ENCODE measurements around the gene HNF4A.

The HNF4A gene

DNA sequence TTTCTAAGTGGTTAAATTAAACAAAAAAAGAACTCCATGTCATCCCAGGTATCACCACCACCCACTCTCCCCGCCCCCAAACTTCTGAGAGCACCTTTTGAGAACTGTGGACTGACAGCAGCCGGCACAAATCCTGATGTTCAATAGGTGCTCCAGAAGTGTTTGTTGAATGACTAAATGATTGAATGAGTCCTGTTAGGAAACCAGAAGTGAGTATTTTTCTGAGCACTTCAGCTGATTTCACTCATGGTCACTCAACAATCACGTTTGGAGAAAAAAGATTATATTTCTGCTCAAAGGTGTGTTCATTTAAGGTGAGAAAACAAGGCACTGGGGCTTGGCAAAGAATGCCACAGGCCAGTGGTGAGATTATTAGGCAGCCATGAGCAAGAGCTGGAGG, 6.2 kb upstream of the HNF4A start:
- TF ChIP-seq, protein P1, sequence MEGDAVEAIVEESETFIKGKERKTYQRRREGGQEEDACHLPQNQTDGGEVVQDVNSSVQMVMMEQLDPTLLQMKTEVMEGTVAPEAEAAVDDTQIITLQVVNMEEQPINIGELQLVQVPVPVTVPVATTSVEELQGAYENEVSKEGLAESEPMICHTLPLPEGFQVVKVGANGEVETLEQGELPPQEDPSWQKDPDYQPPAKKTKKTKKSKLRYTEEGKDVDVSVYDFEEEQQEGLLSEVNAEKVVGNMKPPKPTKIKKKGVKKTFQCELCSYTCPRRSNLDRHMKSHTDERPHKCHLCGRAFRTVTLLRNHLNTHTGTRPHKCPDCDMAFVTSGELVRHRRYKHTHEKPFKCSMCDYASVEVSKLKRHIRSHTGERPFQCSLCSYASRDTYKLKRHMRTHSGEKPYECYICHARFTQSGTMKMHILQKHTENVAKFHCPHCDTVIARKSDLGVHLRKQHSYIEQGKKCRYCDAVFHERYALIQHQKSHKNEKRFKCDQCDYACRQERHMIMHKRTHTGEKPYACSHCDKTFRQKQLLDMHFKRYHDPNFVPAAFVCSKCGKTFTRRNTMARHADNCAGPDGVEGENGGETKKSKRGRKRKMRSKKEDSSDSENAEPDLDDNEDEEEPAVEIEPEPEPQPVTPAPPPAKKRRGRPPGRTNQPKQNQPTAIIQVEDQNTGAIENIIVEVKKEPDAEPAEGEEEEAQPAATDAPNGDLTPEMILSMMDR (IDR thresholded peaks at IDR 0.05; ENCODE audit: extremely low read depth, missing control alignments): no peak
- no peak for DNase-seq (ENCODE audit: low spot score)

- DNase-seq (ENCODE audit: low spot score): no peak
- TF ChIP-seq, protein P1 (IDR thresholded peaks at IDR 0.05; ENCODE audit: extremely low read depth, missing control alignments): no peak
Observed at GRCh38 chr20:44350567-44350966, 4.9 kb upstream of the HNF4A start.

- no peak for DNase-seq (ENCODE audit: low spot score)
- TF ChIP-seq, protein P1 (IDR thresholded peaks at IDR 0.05; ENCODE audit: extremely low read depth, missing control alignments): no peak
Observed at GRCh38 chr20:44354979-44355497, 461 bp upstream of the HNF4A start.

DNA sequence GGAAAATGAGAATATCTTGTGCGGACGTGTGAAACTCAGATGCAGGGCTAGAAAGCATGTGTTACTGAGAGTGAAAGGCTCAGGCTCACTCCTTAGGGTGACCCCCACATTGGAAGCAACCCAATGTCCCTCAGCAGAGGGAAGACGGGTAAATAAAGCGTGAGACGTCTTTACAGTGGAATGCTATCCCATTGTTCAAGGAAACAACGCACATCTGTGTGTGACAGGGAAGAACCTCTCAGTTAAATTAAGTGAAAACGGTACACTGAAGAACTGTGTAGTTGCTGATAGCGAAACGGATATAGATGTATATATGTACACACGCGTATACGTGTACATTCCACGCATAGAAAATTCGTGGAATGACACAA, 839 bp downstream of the HNF4A start:
- TF ChIP-seq, protein P1 (IDR thresholded peaks at IDR 0.05; ENCODE audit: extremely low read depth, missing control alignments): no peak
- DNase-seq (ENCODE audit: low spot score): no peak

GRCh38 chr20:44357020-44357419, 1.5 kb downstream of the HNF4A start:
- DNase-seq (ENCODE audit: low spot score): no peak
- TF ChIP-seq, protein P1 (IDR thresholded peaks at IDR 0.05; ENCODE audit: extremely low read depth, missing control alignments): no peak

- no peak for DNase-seq (ENCODE audit: low spot score)
- TF ChIP-seq, protein P1 (IDR thresholded peaks at IDR 0.05; ENCODE audit: extremely low read depth, missing control alignments): no peak
Observed at GRCh38 chr20:44357555-44358125, 2.1 kb downstream of the HNF4A start.

- DNase-seq (ENCODE audit: low spot score): no peak
Observed at GRCh38 chr20:44358776-44359175, 3.3 kb downstream of the HNF4A start.

More at GRCh38 chr20:44358776-44359175, 3.3 kb downstream of the HNF4A start:
- TF ChIP-seq, protein P1 (IDR thresholded peaks at IDR 0.05; ENCODE audit: extremely low read depth, missing control alignments): no peak
